Stimulated activated CD4-positive, alpha-beta T cell treated with anti-CD3 and anti-CD28 coated beads, Interleukin-1b, Interleukin-23, amount 100 ng/mL, for 24 hours (primary cell): ENCODE data around the gene SUCO.

Experiments used
- DNase-seq, 4 experiments: peaks; one replicate each; pipeline ENCODE4 v3.0.0-alpha.2; 2020; ENCODE audit warnings: low read depth in 4 of 4, low spot score in 1 of 4

The SUCO gene

GRCh38 chr1:172517081-172517480 lies 15.9 kb upstream of the SUCO start:
- DNase-seq: no peak

- no peak for DNase-seq
Observed at GRCh38 chr1:172517545-172517944, 15.4 kb upstream of the SUCO start.

DNA sequence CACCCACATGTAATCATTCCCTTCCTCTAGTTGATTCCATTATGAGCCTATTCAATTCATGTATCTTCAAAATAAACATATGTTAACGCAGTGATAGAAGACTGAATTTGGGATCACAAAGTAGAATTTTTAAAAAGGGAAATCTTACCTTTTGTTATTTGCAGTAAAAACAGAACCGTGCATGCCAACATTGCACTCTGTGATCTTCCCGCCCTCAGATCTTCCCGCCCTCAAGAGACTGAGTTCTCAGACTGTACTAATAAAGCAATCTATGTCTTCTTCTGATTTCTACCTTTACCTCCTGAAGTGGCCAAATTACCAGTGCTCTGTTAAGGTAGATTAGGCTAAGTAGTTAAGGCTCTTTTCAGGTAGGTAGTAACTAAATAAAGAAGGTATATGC lies 3.6 kb upstream of the SUCO start:
- DNase-seq: no peak

GRCh38 chr1:172530000-172530399 lies 3.0 kb upstream of the SUCO start:
- DNase-seq: no peak

DNA sequence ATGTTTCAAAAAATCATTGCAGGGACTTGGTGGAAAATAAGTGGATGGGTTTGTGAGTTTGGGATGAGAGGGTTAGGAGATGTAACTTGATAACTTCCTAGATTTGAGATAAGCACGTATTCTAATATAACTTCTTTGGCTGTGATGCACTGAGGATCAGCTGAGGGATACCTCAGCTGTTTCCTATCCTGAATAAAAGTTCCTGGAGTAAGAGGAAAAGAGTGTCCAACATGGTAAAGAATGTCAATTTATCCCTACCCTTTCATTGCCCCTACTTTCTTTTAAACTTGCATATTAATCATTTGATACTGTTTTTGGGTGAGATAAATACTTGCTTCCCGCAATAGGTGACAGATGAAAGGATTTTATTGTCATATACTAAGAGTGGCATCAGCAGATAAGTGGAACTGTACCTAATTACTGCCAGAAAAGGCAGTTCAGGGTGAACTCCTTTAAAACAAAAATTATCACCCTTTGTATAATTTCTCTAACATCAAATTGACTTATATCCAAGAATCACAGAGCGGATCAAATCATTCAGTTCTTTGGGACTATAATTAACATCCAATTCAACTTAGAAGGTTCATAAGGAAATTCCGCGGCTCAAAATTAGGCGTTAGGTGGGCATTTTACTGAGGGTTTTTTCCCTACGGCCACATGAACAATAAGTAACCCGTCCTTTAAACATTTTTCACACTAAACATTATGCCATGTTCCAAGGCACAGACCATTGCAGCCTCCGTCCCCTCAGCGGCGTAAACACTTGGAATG lies 1.4 kb upstream of the SUCO start:
- DNase-seq: no peak

DNA sequence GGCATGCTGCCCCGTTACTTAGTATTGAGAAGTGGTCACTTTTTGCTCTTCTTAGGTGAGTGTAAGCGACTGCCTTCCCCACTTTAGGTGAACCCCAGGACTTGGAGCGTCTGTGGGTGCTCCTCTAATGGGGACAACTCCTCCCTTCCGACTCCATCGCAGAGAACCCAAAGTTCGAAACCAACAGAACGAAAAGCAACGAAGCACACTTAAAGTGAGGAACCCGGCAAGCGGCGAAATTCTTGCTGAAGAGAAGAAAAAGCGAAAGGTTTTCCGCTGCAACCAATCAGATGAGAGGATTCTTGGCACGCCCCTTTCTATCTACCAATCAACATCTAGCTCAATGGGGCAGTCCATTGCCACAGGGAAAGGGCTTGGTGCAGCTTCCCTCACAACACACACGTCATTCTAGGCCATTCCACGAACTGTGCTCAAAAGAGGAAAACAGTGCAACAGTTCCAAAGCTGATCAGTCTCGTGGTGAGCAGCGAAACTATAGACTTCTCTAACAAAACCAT lies 709 bp upstream of the SUCO start:
- peak; percentile 54 to 77 (median 71) for DNase-seq

DNA sequence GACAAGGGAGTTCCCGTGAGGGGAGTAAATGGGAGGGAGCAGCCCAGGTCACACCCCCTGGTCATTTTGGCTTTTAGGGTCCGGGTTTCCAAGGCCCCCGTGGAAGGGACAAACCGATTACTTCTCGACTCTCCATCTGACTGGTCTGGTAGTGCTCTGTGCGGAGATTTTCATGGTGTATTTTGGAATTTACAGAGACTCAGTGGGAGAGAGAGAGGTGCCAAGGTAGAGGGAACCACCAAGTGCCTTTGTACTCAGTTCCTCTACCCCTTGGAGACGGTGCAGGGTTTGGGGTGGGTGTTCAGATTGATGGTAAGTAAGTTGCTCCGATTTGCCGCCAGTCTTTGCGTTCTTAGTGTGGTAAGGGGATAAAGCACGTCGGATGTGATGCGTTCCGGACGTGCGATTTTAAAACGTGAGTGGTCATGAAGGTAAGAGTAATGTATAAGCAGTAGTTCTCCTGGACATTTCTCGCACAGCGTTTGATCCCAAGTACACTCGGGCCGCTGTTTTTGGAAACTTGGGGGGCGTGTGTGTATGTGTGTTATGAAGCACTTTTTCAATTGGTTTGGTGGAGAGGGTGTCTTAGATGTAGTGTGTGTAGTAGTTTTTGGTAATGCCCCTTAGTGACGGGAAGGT lies 682 bp downstream of the SUCO start:
- DNase-seq: peak in 3 of 4 experiments; percentile 1 to 24 (median 14)

DNA sequence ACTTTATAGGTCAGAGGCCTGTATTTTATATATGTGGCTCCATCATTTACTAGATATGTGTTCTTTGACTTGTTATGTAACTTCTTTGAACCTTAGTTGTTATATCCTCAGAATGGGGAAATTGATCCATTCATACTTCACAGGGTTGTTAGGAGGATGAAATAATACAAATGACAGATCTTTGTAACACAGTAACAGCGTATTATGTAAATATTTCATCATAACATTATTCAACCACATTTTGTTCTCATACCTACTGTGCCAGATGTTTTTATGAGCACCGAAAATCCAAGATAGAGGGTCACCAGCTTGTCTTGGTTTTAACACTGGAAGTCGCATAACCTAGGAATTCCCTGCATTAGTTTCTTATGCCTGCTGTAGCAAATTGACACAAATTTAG lies 3.3 kb downstream of the SUCO start:
- no peak for DNase-seq

DNA sequence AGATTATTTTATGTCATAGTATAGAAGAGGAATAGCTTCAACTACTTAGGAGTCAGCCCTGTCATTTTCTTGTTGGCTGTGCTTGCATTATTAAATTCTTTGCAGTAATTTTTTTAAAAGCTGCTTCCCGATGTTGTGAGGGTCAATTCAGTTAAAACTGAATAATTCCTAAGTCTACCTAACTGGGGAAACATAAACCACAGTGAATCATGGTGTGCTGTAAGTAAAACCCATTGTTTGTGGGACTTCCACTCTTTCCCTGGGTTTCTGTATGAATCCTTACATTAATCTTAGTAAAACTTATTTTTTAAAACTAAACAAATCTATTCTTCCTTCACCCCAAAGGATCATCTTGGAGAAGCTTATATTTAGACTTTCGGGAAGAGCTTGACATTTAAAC lies 4.4 kb downstream of the SUCO start:
- no peak for DNase-seq

GRCh38 chr1:172537827-172538391 lies 5.0 kb downstream of the SUCO start:
- no peak for DNase-seq

- DNase-seq: no peak
Observed at GRCh38 chr1:172540635-172541034, 7.7 kb downstream of the SUCO start.

DNA sequence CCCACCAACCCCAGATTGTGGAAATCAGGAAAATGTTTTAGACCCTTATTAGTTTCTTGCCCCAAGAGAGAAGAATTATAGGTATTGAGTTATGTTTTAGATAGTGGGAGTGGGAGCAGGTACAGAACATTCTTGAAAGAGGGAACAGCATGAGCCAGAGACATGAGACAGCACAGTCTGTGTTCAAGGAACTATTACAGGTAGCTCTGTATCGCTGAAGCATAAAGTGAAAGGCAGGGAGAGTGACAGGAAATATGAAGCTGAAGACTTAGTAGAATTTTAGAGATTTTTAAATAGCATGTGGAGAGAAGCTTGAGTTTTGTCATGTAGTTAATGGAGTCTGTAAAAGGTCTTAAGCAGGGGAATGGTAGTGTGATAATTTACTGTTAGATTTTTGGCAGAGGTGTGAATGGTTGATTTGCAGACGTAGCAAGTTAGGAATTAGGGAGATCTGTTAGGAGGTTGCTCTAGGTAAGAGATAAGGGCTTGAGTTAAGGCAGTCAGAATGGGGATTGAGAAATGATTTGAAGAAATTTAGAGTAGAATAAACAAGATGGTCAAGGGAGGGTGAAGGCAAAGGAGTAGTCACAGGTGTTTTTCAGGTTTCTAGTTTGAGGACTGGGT lies 11.6 kb downstream of the SUCO start:
- no peak for DNase-seq

- DNase-seq: no peak
Observed at GRCh38 chr1:172545396-172546004, 12.6 kb downstream of the SUCO start.

DNA sequence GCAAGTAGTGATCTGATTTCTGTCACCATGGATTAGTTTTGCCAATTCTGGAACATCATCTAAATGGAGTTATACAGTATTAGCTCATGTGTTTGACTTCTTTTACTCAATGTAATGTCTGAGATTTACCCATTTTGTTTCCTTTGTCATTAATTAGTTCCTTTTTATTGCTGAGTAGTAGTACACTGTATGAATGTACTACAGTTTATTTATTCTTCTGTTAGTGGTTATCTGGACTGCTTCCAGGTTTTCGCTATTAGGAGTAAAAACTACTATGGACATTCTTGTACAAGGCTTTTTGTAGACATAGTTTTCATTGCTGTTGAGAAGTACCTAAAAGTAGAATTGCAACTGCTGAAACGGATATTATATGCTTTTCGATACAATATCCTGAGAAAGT lies 14.1 kb downstream of the SUCO start:
- no peak for DNase-seq

- no peak for DNase-seq
Observed at GRCh38 chr1:172549621-172550280, 16.8 kb downstream of the SUCO start.

GRCh38 chr1:172551279-172551678 lies 18.3 kb downstream of the SUCO start:
- DNase-seq: no peak

GRCh38 chr1:172554915-172555314 lies 22.0 kb downstream of the SUCO start:
- no peak for DNase-seq

- DNase-seq: no peak
Observed at GRCh38 chr1:172556461-172556860, 23.5 kb downstream of the SUCO start.

DNA sequence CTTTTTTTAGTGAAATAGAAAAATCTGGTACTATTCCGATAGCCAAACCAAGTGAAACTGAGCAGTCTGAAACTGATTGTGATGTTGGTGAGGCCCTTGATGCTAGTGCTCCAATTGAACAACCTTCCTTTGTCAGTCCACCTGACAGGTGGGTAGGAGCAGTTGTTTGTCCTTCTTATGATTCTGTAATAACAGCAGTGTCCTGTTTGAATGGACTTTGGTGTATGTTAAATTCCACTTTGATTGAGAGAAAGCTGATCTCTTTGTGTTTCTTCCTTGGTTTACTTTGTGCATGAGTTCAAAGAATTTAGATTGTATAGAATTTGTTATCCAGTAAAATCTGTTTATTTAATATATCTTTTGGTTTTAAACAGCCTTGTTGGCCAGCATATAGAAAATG lies 24.3 kb downstream of the SUCO start:
- no peak for DNase-seq

GRCh38 chr1:172559572-172560210 lies 26.7 kb downstream of the SUCO start:
- no peak for DNase-seq
